K562 (cell line): ENCODE results near the gene CCDC195.

Source experiments
- GATA2 ChIP-seq: sonication (generic); formaldehyde crosslinking; IDR thresholded peaks from 2 replicates; pipeline ENCODE4 v1.4.0; 2020; ENCODE audit warnings: mild to moderate bottlenecking, missing genetic modification reagents
- NCOR1 ChIP-seq: fragments of 450-650 bp; IDR thresholded peaks from 2 replicates; pipeline ENCODE4 v1.6.1; 2016; ENCODE audit warnings: mild to moderate bottlenecking, moderate library complexity
- POLR2A ChIP-seq: fragments of 450-650 bp; conservative IDR thresholded peaks from 2 replicates; pipeline ENCODE4 v1.6.1; 2016
- RBM25 ChIP-seq: fragments of 200-400 bp; formaldehyde crosslinking; IDR thresholded peaks from 2 replicates; pipeline ENCODE4 v1.6.1; 2018; ENCODE audit warnings: low read length, low read depth, moderate library complexity; ENCODE audit not compliant: severe bottlenecking
- TF ChIP-seq, protein P1 (sequence below): sonication (generic); formaldehyde crosslinking; IDR thresholded peaks from 2 replicates; pipeline ENCODE4 v1.8.1; 2023; ENCODE audit warnings: mild to moderate bottlenecking, missing genetic modification reagents

DNA sequence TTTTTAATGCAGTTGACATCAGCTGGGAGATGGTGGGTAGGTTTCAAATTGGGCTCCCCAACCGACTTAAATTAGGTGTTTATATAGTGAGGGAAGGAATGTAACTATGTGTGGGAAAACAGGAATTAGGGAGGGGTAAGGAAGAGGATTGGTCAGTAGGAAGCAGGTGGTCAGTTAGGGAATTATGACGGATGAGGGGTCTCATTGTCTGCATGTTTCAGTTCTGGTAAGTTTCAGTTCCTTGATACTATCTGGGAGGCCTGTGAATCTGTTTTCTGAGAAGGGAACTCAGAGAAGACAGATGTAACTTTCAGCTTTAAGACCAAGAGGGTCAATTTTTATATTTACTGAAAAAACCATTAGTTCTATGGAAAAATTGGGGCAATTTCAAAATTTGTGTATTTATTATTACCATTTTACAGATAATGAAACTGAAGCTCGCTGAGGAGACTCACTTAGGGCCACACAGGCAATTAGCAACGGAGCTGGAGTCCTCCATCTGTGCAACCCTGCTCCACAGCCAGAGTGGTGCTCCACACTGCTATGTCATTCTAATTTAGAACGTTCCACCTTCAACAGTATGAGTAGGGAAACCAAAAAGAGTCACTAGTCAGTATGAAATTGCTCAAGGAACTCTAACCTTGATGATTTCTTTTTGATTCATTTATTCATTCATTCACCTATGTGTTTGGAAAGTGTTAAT, 36.0 kb upstream of the CCDC195 start:
- TF ChIP-seq POLR2A: no peak
- TF ChIP-seq NCOR1: no peak
- TF ChIP-seq, protein P1, sequence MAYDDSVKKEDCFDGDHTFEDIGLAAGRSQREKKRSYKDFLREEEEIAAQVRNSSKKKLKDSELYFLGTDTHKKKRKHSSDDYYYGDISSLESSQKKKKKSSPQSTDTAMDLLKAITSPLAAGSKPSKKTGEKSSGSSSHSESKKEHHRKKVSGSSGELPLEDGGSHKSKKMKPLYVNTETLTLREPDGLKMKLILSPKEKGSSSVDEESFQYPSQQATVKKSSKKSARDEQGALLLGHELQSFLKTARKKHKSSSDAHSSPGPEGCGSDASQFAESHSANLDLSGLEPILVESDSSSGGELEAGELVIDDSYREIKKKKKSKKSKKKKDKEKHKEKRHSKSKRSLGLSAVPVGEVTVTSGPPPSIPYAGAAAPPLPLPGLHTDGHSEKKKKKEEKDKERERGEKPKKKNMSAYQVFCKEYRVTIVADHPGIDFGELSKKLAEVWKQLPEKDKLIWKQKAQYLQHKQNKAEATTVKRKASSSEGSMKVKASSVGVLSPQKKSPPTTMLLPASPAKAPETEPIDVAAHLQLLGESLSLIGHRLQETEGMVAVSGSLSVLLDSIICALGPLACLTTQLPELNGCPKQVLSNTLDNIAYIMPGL (CRISPR knock-in tag): no peak
- TF ChIP-seq GATA2: no peak
- TF ChIP-seq RBM25: no peak
